K562 (cell line): ENCODE results near the gene NEU1. TPM values are rescaled to one million over a fixed set of nuclear protein-coding genes. Genes with fewer than 3 reads are reported as not detected.

ENCODE experiments used
- ATAC-seq: fragments of 200-7000 bp; cut with Tn5 transposase; 3 replicates; pipeline ENCODE4 v1.9.1; 2020; ENCODE audit warnings: moderate library complexity
- BruUV-seq: library from RNA; stranded (reverse); fragments of 400-500 nt; replicated peaks from 2 replicates; lab custom pipeline; 2021; lab: Mats Ljungman, UMichigan
- CTCF ChIA-PET: fragments of 300-600 bp; formaldehyde crosslinking; extraction: SDS; loops from one replicate; lab custom pipeline; 2021; ENCODE audit warnings: low intra/inter-chr PET ratio; lab: Yijun Ruan, JAX
- POLR2A ChIA-PET: fragments of 300-600, 350-650 bp; sonication (Branson Sonifier 250); formaldehyde crosslinking; extraction: SDS; loops from one replicate; lab custom pipeline; 2021; ENCODE audit warnings: antibody characterized with exemption, inconsistent platforms; lab: Yijun Ruan, JAX
- DNase-seq, 4 experiments: peaks; one replicate each; pipeline versions ENCODE4 v3.0.0 to v3.0.0-alpha.2; 2011 to 2018; ENCODE audit warnings: low spot score in 3 of 4, mixed read lengths in 3 of 4; ENCODE audit errors: extremely low read depth in 1 of 4
- FAIRE-seq: peaks from 2 replicates; lab custom pipeline; 2011; peaks lifted over from hg19 to GRCh38; lab: Jason Lieb, UNC
- H2AFZ ChIP-seq: 2 replicates; pipeline ENCODE4 v1.6.0; 2011; ENCODE audit warnings: low read depth, low read length, control low read depth, inconsistent platforms
- H3K27ac ChIP-seq: fragments of 200-600 bp; 3 replicates; pipeline ENCODE4 v1.8.0; 2011; ENCODE audit warnings: low read depth, mild to moderate bottlenecking, control low read depth, inconsistent platforms, low read length, moderate library complexity, mixed read lengths; ENCODE audit errors: extremely low read depth
- H3K27me3 ChIP-seq, 2 experiments: fragments of 300-600 bp in 1 of 2; 2 replicates in 1 of 2; 3 replicates in 1 of 2; pipeline versions ENCODE4 v1.6.0 to v1.8.0; 2011; ENCODE audit warnings: inconsistent platforms in 2 of 2, low read length in 2 of 2, mild to moderate bottlenecking in 1 of 2, mixed read lengths in 1 of 2, moderate library complexity in 1 of 2; ENCODE audit not compliant: control insufficient read depth in 2 of 2, insufficient read depth in 2 of 2
- H3K36me3 ChIP-seq: fragments of 300-600 bp; 3 replicates; pipeline ENCODE4 v1.8.0; 2011; ENCODE audit warnings: mild to moderate bottlenecking, low read length, inconsistent platforms; ENCODE audit not compliant: control insufficient read depth, insufficient read depth
- H3K4me1 ChIP-seq, 2 experiments: fragments of 200-600 bp in 1 of 2; replicated peaks in 1 of 2; 2 replicates in 1 of 2; 3 replicates in 1 of 2; pipeline versions ENCODE4 v1.5.1 to v1.8.0; 2011; ENCODE audit warnings: inconsistent platforms in 2 of 2, low read length in 2 of 2, mild to moderate bottlenecking in 1 of 2, mixed read lengths in 1 of 2, moderate library complexity in 1 of 2; ENCODE audit not compliant: control insufficient read depth in 2 of 2, insufficient read depth in 2 of 2
- H3K4me2 ChIP-seq: 2 replicates; pipeline ENCODE4 v1.6.1; 2011; ENCODE audit warnings: low read length, control low read depth, inconsistent platforms, mixed read lengths; ENCODE audit not compliant: insufficient read depth
- H3K4me3 ChIP-seq: fragments of 200-600 bp; sonication (generic), shearing (Covaris generic); 2 replicates; pipeline ENCODE4 v1.5.1; 2016; ENCODE audit warnings: control low read depth, inconsistent platforms
- H3K79me2 ChIP-seq: fragments of 200-600 bp; 3 replicates; pipeline ENCODE4 v1.8.0; 2011; ENCODE audit warnings: low read length, inconsistent platforms; ENCODE audit not compliant: control insufficient read depth, insufficient read depth
- H3K9ac ChIP-seq, 2 experiments: 2 replicates each; pipeline versions ENCODE4 v1.6.0 to v1.6.1; 2011; ENCODE audit warnings: low read depth in 2 of 2, low read length in 2 of 2, control low read depth in 1 of 2, inconsistent platforms in 1 of 2, mild to moderate bottlenecking in 1 of 2, mixed read lengths in 1 of 2; ENCODE audit not compliant: insufficient read depth in 1 of 2
- H3K9me1 ChIP-seq: one replicate; pipeline ENCODE4 v1.6.0; 2011; ENCODE audit warnings: inconsistent platforms, mild to moderate bottlenecking, low read length, moderate library complexity; ENCODE audit not compliant: control insufficient read depth, insufficient read depth
- H3K9me3 ChIP-seq: replicated peaks from 2 replicates; pipeline ENCODE4 v1.5.1; 2011; ENCODE audit warnings: low read depth, low read length, inconsistent platforms; ENCODE audit not compliant: control insufficient read depth, insufficient read depth
- H4K20me1 ChIP-seq: replicated peaks from 2 replicates; pipeline ENCODE4 v1.6.1; 2011; ENCODE audit warnings: low read length, inconsistent platforms, mixed read lengths; ENCODE audit not compliant: control insufficient read depth, insufficient read depth
- CHD4 ChIP-seq: fragments of 200-600 bp; sonication (generic); IDR thresholded peaks from 3 replicates; pipeline ENCODE4 v1.6.1; 2012; ENCODE audit warnings: low read depth, mild to moderate bottlenecking, mixed read lengths, low read length, inconsistent platforms; ENCODE audit not compliant: insufficient read depth, insufficient replicate concordance, poor library complexity, severe bottlenecking
- DLX4 ChIP-seq: fragments of 250-450 bp; sonication (Bioruptor Pico); IDR thresholded peaks from 2 replicates; pipeline ENCODE4 v1.6.1; 2021; ENCODE audit warnings: mild to moderate bottlenecking
- GTF2A2 ChIP-seq: IDR thresholded peaks from 2 replicates; pipeline ENCODE4 v1.6.1; 2016; ENCODE audit warnings: mild to moderate bottlenecking, missing genetic modification characterization, missing compliant biosample characterization
- NFIC ChIP-seq: fragments of 450-650 bp; IDR thresholded peaks from 2 replicates; pipeline ENCODE4 v1.6.1; 2017; ENCODE audit warnings: mild to moderate bottlenecking, inconsistent platforms
- PKNOX1 ChIP-seq: fragments of 450-650 bp; IDR thresholded peaks from 2 replicates; pipeline ENCODE4 v1.6.1; 2016
- SIN3B ChIP-seq: fragments of 450-650 bp; IDR thresholded peaks from 2 replicates; pipeline ENCODE4 v1.6.1; 2017; ENCODE audit warnings: low read depth, mild to moderate bottlenecking, moderate library complexity
- SREBF2 ChIP-seq: sonication (generic); formaldehyde crosslinking; IDR thresholded peaks from 2 replicates; pipeline ENCODE4 v1.4.0; 2020; ENCODE audit warnings: mild to moderate bottlenecking, missing genetic modification reagents
- YY1 ChIP-seq, 3 experiments: IDR thresholded peaks; 2 replicates each; pipeline ENCODE4 v1.6.1; 2011; ENCODE audit warnings: low read length in 2 of 3, mild to moderate bottlenecking in 2 of 3, moderate library complexity in 2 of 3, borderline replicate concordance in 1 of 3, control low read depth in 1 of 3, low read depth in 1 of 3; ENCODE audit not compliant: insufficient read depth in 3 of 3, insufficient replicate concordance in 2 of 3, control insufficient read depth in 1 of 3, insufficient read length in 1 of 3; ENCODE audit errors: extremely low read depth in 1 of 3
- ZBTB17 ChIP-seq: fragments of 450-650 bp; formaldehyde crosslinking; IDR thresholded peaks from 2 replicates; pipeline ENCODE4 v1.4.0; 2020; ENCODE audit warnings: mild to moderate bottlenecking
- ZBTB7A ChIP-seq: IDR thresholded peaks from 2 replicates; pipeline ENCODE4 v1.6.1; 2011; ENCODE audit warnings: low read depth, mild to moderate bottlenecking, low read length, moderate library complexity, borderline replicate concordance; ENCODE audit not compliant: control insufficient read depth
- ZNF263 ChIP-seq: sonication (generic); formaldehyde crosslinking; IDR thresholded peaks from 2 replicates; pipeline ENCODE4 v1.8.0; 2022; ENCODE audit warnings: mild to moderate bottlenecking, missing genetic modification reagents, borderline replicate concordance
- ZNF408 ChIP-seq: fragments of 250-450 bp; sonication (Bioruptor Pico); IDR thresholded peaks from 2 replicates; pipeline ENCODE4 v1.4.0; 2020; ENCODE audit warnings: low read depth, mild to moderate bottlenecking, moderate library complexity
- WGBS: fragments of 100-300 bp; shearing (Covaris generic); methylation state at CpG from one replicate; pipeline ENCODE4 v1.1.6; 2016; ENCODE audit warnings: low coverage, mixed read lengths; ENCODE audit not compliant: insufficient coverage; ENCODE audit errors: missing lambda C conversion rate; 5-methylcytosine and 5-hydroxymethylcytosine counted together
- in situ Hi-C: fragments of 300-500 bp; cut with MboI; formaldehyde crosslinking; loops from 4 replicates; pipeline ENCODE4 v1.15.0; 2018; ENCODE audit warnings: inconsistent platforms, mixed read lengths
- intact Hi-C: fragments of 100-400 bp; cut with micrococcal nuclease; formaldehyde crosslinking; loops from 2 replicates; pipeline ENCODE4 v1.14.2; 2022
- polyA plus RNA-seq, 8 experiments: library from polyadenylated mRNA; depleted of rRNA in 4 of 8; stranded (reverse) in 5 of 8; unstranded in 3 of 8; fragments of >200 nt; fragmentation: Nextera tagmentation in 2 of 8; fragmentation: Illumina TruSeq in 1 of 8; extraction: Ambion mirVana in 2 of 8; extraction: Trizol in 1 of 8; gene quantifications; 2 replicates each; pipeline versions ENCODE4 v1.2.1 to v1.2.3, GENCODE V29; 2011 to 2014; ENCODE audit warnings: inconsistent platforms in 1 of 8, missing spikeins in 1 of 8
- total RNA-seq, 7 experiments: library from RNA; depleted of rRNA in 6 of 7; stranded (reverse); fragments of >200 nt in 6 of 7; fragmentation: Illumina TruSeq in 2 of 7; extraction: Trizol in 2 of 7; gene quantifications; 2 replicates each; pipeline versions ENCODE4 v1.2.1 to v1.2.3, GENCODE V29; 2011 to 2021; ENCODE audit warnings: low replicate concordance in 1 of 7
- TF ChIP-seq, protein P1 (sequence below): fragments of 250-450 bp; sonication (Bioruptor Pico); IDR thresholded peaks from 2 replicates; pipeline ENCODE4 v1.4.0; 2020; ENCODE audit warnings: mild to moderate bottlenecking, moderate library complexity

NEU1 gene
- total and polyA plus RNA-seq, 9 of the 15 experiments (the other 6 are each of a cell fraction or from before 2014, with no cell fraction given), result 14.8 to 67.8 (median 51.0) TPM

- TF ChIP-seq SIN3B (no peak), ZNF408 (CRISPR knock-in tag) (no peak), ZBTB17 (no peak)
- TF ChIP-seq, protein P1, sequence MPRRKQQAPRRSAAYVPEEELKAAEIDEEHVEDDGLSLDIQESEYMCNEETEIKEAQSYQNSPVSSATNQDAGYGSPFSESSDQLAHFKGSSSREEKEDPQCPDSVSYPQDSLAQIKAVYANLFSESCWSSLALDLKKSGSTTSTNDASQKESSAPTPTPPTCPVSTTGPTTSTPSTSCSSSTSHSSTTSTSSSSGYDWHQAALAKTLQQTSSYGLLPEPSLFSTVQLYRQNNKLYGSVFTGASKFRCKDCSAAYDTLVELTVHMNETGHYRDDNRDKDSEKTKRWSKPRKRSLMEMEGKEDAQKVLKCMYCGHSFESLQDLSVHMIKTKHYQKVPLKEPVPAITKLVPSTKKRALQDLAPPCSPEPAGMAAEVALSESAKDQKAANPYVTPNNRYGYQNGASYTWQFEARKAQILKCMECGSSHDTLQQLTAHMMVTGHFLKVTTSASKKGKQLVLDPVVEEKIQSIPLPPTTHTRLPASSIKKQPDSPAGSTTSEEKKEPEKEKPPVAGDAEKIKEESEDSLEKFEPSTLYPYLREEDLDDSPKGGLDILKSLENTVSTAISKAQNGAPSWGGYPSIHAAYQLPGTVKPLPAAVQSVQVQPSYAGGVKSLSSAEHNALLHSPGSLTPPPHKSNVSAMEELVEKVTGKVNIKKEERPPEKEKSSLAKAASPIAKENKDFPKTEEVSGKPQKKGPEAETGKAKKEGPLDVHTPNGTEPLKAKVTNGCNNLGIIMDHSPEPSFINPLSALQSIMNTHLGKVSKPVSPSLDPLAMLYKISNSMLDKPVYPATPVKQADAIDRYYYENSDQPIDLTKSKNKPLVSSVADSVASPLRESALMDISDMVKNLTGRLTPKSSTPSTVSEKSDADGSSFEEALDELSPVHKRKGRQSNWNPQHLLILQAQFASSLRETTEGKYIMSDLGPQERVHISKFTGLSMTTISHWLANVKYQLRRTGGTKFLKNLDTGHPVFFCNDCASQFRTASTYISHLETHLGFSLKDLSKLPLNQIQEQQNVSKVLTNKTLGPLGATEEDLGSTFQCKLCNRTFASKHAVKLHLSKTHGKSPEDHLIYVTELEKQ (CRISPR knock-in tag), result no peak
Measured at GRCh38 chr6:31878222-31878621, 15.6 kb upstream of the NEU1 start (continued).

DNA sequence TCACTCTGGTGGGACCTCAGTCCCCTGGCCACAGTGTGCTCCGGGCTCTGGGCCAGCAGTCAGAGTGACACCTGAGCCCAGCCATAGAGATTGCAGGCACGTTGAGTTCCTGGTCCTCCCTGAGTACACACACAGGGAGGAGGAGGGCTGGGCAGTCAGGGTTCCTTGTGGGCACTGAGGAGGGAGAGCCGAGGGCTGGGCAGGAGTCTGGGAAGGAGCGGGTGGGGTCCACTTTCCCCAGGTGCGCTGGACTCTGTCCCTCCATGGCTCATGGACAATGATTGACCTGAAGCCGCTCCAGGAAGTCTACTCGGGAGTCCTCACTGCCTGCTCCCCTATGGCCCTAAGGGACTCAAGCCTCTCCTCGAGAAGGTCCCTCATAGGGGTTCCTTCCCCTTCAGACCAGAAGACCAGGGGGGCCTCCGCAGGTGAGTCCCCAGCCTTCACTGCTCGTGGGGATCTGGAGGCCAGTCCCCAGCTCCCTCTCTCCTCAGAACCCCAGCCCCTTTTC lies 15.1 kb upstream of the NEU1 start:
- H3K27ac ChIP-seq, result no peak overlapping the region
- peaks cover 0 to 31% of the 10 kb centered on the region in 2 experiments; a peak in 3 of 5 replicates for H3K4me1 ChIP-seq
- BruUV-seq, result no TSS peak
- ChIA-PET CTCF (no interaction called here), POLR2A (no interaction called here)
- in situ Hi-C loops (no loop called here), intact Hi-C loops (no loop called here)
- no peaks in the 10 kb centered on the region for H4K20me1 ChIP-seq
- H3K9me3 ChIP-seq, result no peaks in the 10 kb centered on the region
- ATAC-seq (peak; percentile 74), FAIRE-seq (no peak), DNase-seq (peak in 1 of 4 experiments; percentile 26)
- 54% methylated on average over 10 of the region's 10 CpGs for WGBS
- H3K79me2 ChIP-seq, result no peaks in the 10 kb centered on the region
- no peaks in the 10 kb centered on the region for H3K27me3 ChIP-seq
- H3K4me3 ChIP-seq, result no peak overlapping the region
- H3K9me1 ChIP-seq, result no peaks in the 10 kb centered on the region
- H3K4me2 ChIP-seq, result no peak overlapping the region
- H3K36me3 ChIP-seq, result peaks cover 30% of the 10 kb centered on the region; the same call in 2 of the 3 replicates
- peak overlapping the region in 1 of 2 experiments; percentile 80; a peak in 2 of 4 replicates for H3K9ac ChIP-seq
- peak overlapping the region; percentile 71; the same call in 1 of the 2 replicates for H2AFZ ChIP-seq
- TF ChIP-seq NFIC (peak; percentile 54; the same call in 1 of the 2 replicates), DLX4 (CRISPR knock-in tag) (no peak), ZNF263 (CRISPR knock-in tag) (peak; percentile 80), YY1 (IDR thresholded peaks at IDR 0.05; ENCODE audit: borderline replicate concordance in 1 of 3, control insufficient read depth in 1 of 3, extremely low read depth in 1 of 3, insufficient read depth in 3 of 3, insufficient read length in 1 of 3, insufficient replicate concordance in 2 of 3, low read depth in 1 of 3, low read length in 2 of 3) (no peak), CHD4 (no peak), GTF2A2 (no peak), SREBF2 (CRISPR knock-in tag) (no peak), ZBTB7A (0 out of 2 replicates have a peak, but pooled peaks have one; percentile 16), PKNOX1 (peak; percentile 90)
